ENCODE results near the gene PRDX6. TPM values are rescaled to one million over a fixed set of nuclear protein-coding genes. Genes with fewer than 3 reads are reported as not detected.

The PRDX6 gene
- total and polyA plus RNA-seq, 8 donors, result 236 to 279 (median 258) TPM

DNA sequence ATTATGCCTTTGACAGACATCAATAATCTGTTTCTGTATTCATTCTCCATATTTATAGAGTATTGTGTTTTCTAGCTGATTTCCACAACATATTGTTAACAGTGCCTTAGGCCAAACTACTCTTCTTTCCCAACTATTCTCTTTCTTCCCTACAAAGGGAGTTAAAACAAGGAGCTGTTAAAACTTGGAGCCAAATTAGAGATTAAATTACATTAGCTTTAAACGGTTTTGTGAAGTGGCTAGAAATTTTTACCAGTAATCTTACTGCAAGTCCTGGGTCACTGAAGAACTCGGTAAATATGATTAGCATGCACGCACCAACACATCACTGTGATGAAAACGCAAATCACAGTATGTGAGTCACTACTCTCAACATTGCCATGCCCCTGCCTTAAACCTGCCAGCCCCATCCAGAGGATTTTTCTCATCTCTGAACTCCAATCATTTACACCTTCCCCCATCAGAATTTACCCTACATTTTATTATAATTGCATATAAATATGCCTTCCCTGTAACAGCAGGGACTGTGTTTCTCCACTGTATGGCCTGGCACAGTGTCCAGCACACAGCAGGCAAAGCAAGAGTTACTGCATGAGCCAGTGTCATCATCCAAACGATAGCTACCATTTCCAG lies 1.5 kb upstream of the PRDX6 start:
- intact Hi-C loops (cut with DNase I), result no loop called here
- Histone ChIP-seq H3K27ac (peak overlapping the region; percentile 92 to 100), H3K9me3 (peaks cover 0 to 5% of the 10 kb centered on the region in 2 donors), H3K36me3 (peaks cover 0 to 5% of the 10 kb centered on the region in 2 donors), H3K4me3 (peak overlapping the region; percentile 59 to 89), H3K4me1 (peaks cover 16 to 61% of the 10 kb centered on the region in 2 donors), H3K27me3 (no peaks in the 10 kb centered on the region)
- peak in 1 of 4 donors; percentile 34 for DNase-seq
- TF ChIP-seq, protein P1, sequence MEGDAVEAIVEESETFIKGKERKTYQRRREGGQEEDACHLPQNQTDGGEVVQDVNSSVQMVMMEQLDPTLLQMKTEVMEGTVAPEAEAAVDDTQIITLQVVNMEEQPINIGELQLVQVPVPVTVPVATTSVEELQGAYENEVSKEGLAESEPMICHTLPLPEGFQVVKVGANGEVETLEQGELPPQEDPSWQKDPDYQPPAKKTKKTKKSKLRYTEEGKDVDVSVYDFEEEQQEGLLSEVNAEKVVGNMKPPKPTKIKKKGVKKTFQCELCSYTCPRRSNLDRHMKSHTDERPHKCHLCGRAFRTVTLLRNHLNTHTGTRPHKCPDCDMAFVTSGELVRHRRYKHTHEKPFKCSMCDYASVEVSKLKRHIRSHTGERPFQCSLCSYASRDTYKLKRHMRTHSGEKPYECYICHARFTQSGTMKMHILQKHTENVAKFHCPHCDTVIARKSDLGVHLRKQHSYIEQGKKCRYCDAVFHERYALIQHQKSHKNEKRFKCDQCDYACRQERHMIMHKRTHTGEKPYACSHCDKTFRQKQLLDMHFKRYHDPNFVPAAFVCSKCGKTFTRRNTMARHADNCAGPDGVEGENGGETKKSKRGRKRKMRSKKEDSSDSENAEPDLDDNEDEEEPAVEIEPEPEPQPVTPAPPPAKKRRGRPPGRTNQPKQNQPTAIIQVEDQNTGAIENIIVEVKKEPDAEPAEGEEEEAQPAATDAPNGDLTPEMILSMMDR (IDR thresholded peaks at IDR 0.05), result no peak
- peak; percentile 31 for ATAC-seq

GRCh38 chr1:173476197-173476664 lies 904 bp upstream of the PRDX6 start:
- no peak for DNase-seq
- Histone ChIP-seq H3K27ac (peak overlapping the region; percentile 92 to 100), H3K4me3 (peak overlapping the region; percentile 59 to 89), H3K36me3 (peaks cover 0 to 10% of the 10 kb centered on the region in 2 donors), H3K9me3 (no peaks in the 10 kb centered on the region), H3K27me3 (no peaks in the 10 kb centered on the region), H3K4me1 (peaks cover 16 to 61% of the 10 kb centered on the region in 2 donors)
- ATAC-seq, result no peak
- TF ChIP-seq, protein P1 (IDR thresholded peaks at IDR 0.05), result no peak
- intact Hi-C loops (cut with DNase I), result no loop called here

GRCh38 chr1:173476665-173477285 lies 360 bp upstream of the PRDX6 start:
- Histone ChIP-seq H3K4me1 (peaks cover 16 to 61% of the 10 kb centered on the region in 2 donors), H3K27me3 (no peaks in the 10 kb centered on the region), H3K4me3 (peak overlapping the region; percentile 59 to 89), H3K9me3 (no peaks in the 10 kb centered on the region), H3K27ac (peak overlapping the region; percentile 92 to 100), H3K36me3 (peaks cover 0 to 16% of the 10 kb centered on the region in 2 donors)
- intact Hi-C loops (cut with DNase I), result no loop called here
- peak; percentile 86 for ATAC-seq
- TF ChIP-seq, protein P1 (IDR thresholded peaks at IDR 0.05), result no peak
- DNase-seq, result peak; percentile 87 to 97 (median 94)

- peak in 3 of 4 donors; percentile 42 to 74 (median 67) for DNase-seq
- peaks cover 16 to 61% of the 10 kb centered on the region in 2 donors for H3K4me1 ChIP-seq
Measured at GRCh38 chr1:173478094-173478674, 1.0 kb downstream of the PRDX6 start.

More at GRCh38 chr1:173478094-173478674, 1.0 kb downstream of the PRDX6 start:
- Histone ChIP-seq H3K27ac (peak overlapping the region; percentile 96 to 99), H3K9me3 (no peaks in the 10 kb centered on the region), H3K4me3 (peak overlapping the region; percentile 71 to 89), H3K36me3 (peaks cover 0 to 30% of the 10 kb centered on the region in 2 donors), H3K27me3 (no peaks in the 10 kb centered on the region)
- intact Hi-C loops (cut with DNase I), result no loop called here
- peak; percentile 63 for ATAC-seq
- TF ChIP-seq, protein P1 (IDR thresholded peaks at IDR 0.05), result no peak

Measured in left lung (tissue), 10 donors.